Measurements from ENCODE around the gene SLC52A1.
A peak's percentile ranks its signal among the peaks of the same experiment; 100 is the strongest.

The SLC52A1 gene

GRCh38 chr17:5000237-5000639 lies 35.0 kb downstream of the SLC52A1 start:
- H3K4me3 ChIP-seq (ENCODE audit: low read depth, low read length, poor library complexity, severe bottlenecking) = no peak overlapping the region
- no peaks in the 10 kb centered on the region for H3F3A ChIP-seq (ENCODE audit: insufficient read depth, low read length)
- no peaks in the 10 kb centered on the region for H3K9me2 ChIP-seq (ENCODE audit: low read depth, low read length)
- no peaks in the 10 kb centered on the region for H3K79me2 ChIP-seq (ENCODE audit: insufficient read depth, low read length)
- no peak overlapping the region for H2AFZ ChIP-seq (ENCODE audit: low read length)
- no peak overlapping the region for H3K9ac ChIP-seq (ENCODE audit: low read length)
- H3K4me1 ChIP-seq (ENCODE audit: insufficient read depth, low read length, severe bottlenecking) = peaks cover 21% of the 10 kb centered on the region
- H3K27ac ChIP-seq (ENCODE audit: low read depth, low read length, poor library complexity, severe bottlenecking) = no peak overlapping the region
- H3K4me2 ChIP-seq (ENCODE audit: low read length) = no peak overlapping the region
- peaks cover 29% of the 10 kb centered on the region for H3K36me3 ChIP-seq (ENCODE audit: insufficient read depth, low read length)
- H4K20me1 ChIP-seq (ENCODE audit: insufficient read depth, low read length) = no peaks in the 10 kb centered on the region
- no peaks in the 10 kb centered on the region for H3K27me3 ChIP-seq (ENCODE audit: insufficient read depth, low read length)
- H3K9me3 ChIP-seq (ENCODE audit: low read length) = no peaks in the 10 kb centered on the region
- TF ChIP-seq EZH2 (IDR thresholded peaks at IDR 0.05; ENCODE audit: borderline replicate concordance, low read length) (no peak), CTCF (IDR thresholded peaks at IDR 0.05; ENCODE audit: low read length) (no peak)

GRCh38 chr17:4999430-5000093 lies 35.7 kb downstream of the SLC52A1 start:
- no peak overlapping the region for H2AFZ ChIP-seq (ENCODE audit: low read length)
- H3K9ac ChIP-seq (ENCODE audit: low read length) = peak overlapping the region; percentile 96; the same call in 1 of the 2 replicates
- TF ChIP-seq EZH2 (IDR thresholded peaks at IDR 0.05; ENCODE audit: borderline replicate concordance, low read length) = no peak
- no peak for TF ChIP-seq CTCF (IDR thresholded peaks at IDR 0.05; ENCODE audit: low read length)
- H3K4me2 ChIP-seq (ENCODE audit: low read length) = peak overlapping the region; percentile 93
- H3K9me3 ChIP-seq (ENCODE audit: low read length) = no peaks in the 10 kb centered on the region
- no peaks in the 10 kb centered on the region for H3K27me3 ChIP-seq (ENCODE audit: insufficient read depth, low read length)
- H3K27ac ChIP-seq (ENCODE audit: low read depth, low read length, poor library complexity, severe bottlenecking) = peak overlapping the region; percentile 27
- no peaks in the 10 kb centered on the region for H4K20me1 ChIP-seq (ENCODE audit: insufficient read depth, low read length)
- peaks cover 22% of the 10 kb centered on the region for H3K36me3 ChIP-seq (ENCODE audit: insufficient read depth, low read length)
- no peaks in the 10 kb centered on the region for H3F3A ChIP-seq (ENCODE audit: insufficient read depth, low read length)
- peaks cover 21% of the 10 kb centered on the region for H3K4me1 ChIP-seq (ENCODE audit: insufficient read depth, low read length, severe bottlenecking)
- no peaks in the 10 kb centered on the region for H3K79me2 ChIP-seq (ENCODE audit: insufficient read depth, low read length)
- no peaks in the 10 kb centered on the region for H3K9me2 ChIP-seq (ENCODE audit: low read depth, low read length)
- peak overlapping the region; percentile 96 for H3K4me3 ChIP-seq (ENCODE audit: low read depth, low read length, poor library complexity, severe bottlenecking)

- H3K9me2 ChIP-seq (ENCODE audit: low read depth, low read length) = no peaks in the 10 kb centered on the region
- no peaks in the 10 kb centered on the region for H4K20me1 ChIP-seq (ENCODE audit: insufficient read depth, low read length)
- H3K27me3 ChIP-seq (ENCODE audit: insufficient read depth, low read length) = no peaks in the 10 kb centered on the region
- H3K4me2 ChIP-seq (ENCODE audit: low read length) = peak overlapping the region; percentile 93
- no peaks in the 10 kb centered on the region for H3F3A ChIP-seq (ENCODE audit: insufficient read depth, low read length)
- no peak overlapping the region for H2AFZ ChIP-seq (ENCODE audit: low read length)
- H3K79me2 ChIP-seq (ENCODE audit: insufficient read depth, low read length) = no peaks in the 10 kb centered on the region
- H3K4me1 ChIP-seq (ENCODE audit: insufficient read depth, low read length, severe bottlenecking) = peaks cover 21% of the 10 kb centered on the region
- peak overlapping the region; percentile 27 for H3K27ac ChIP-seq (ENCODE audit: low read depth, low read length, poor library complexity, severe bottlenecking)
- peaks cover 16% of the 10 kb centered on the region for H3K36me3 ChIP-seq (ENCODE audit: insufficient read depth, low read length)
- peak overlapping the region; percentile 96 for H3K4me3 ChIP-seq (ENCODE audit: low read depth, low read length, poor library complexity, severe bottlenecking)
- peak overlapping the region; percentile 96 for H3K9ac ChIP-seq (ENCODE audit: low read length)
- no peak for TF ChIP-seq EZH2 (IDR thresholded peaks at IDR 0.05; ENCODE audit: borderline replicate concordance, low read length)
- no peak for TF ChIP-seq CTCF (IDR thresholded peaks at IDR 0.05; ENCODE audit: low read length)
- no peaks in the 10 kb centered on the region for H3K9me3 ChIP-seq (ENCODE audit: low read length)
Observed at GRCh38 chr17:4998732-4999429, 36.3 kb downstream of the SLC52A1 start.
